B cell (primary cell): ENCODE results near the gene KCTD7. TPM values are rescaled to one million over a fixed set of nuclear protein-coding genes. Genes with fewer than 3 reads are reported as not detected.
"Not testable (repeated sequence)": the region's sequence is repeated elsewhere in the genome, so short reads cannot be mapped to it uniquely, and the experiment has no call there.

ENCODE experiments used
- ATAC-seq: fragments of 200-7000 bp; cut with Tn5 transposase; one replicate; pipeline ENCODE4 v1.10.0; 2021; ENCODE audit warnings: low read depth, mild to moderate bottlenecking, moderate number of reproducible peaks, moderate library complexity
- CTCF ChIA-PET: fragments of 350-600 bp; sonication (Branson Sonifier 250); formaldehyde crosslinking; loops from one replicate; lab custom pipeline; 2021; ENCODE audit warnings: antibody characterized with exemption, inconsistent platforms; lab: Charles Lee
- POLR2A ChIA-PET: fragments of 350-600 bp; sonication (Branson Sonifier 250); formaldehyde crosslinking; loops from one replicate; lab custom pipeline; 2021; ENCODE audit warnings: antibody characterized with exemption; lab: Charles Lee
- DNase-seq: peaks from one replicate; pipeline ENCODE4 v3.0.0; 2013
- H2AFZ ChIP-seq: 2 replicates; pipeline ENCODE4 v1.6.1; 2012; ENCODE audit warnings: mild to moderate bottlenecking, low read depth, low read length; ENCODE audit not compliant: insufficient read depth, poor library complexity, severe bottlenecking
- H3K27ac ChIP-seq, 2 donors: 1 replicate in 1 of 2; 2 replicates in 1 of 2; pipeline ENCODE4 v1.5.1; 2012 to 2013; ENCODE audit warnings: low read length in 2 of 2, mild to moderate bottlenecking in 2 of 2, moderate library complexity in 1 of 2
- H3K27me3 ChIP-seq, 4 experiments: fragments of 200-600 bp in 1 of 4; sonication (generic) in 1 of 4; replicated peaks in 1 of 4; 1 replicate in 2 of 4; 2 replicates in 2 of 4; pipeline versions ENCODE4 v1.6.1 to v1.7.0; 2013 to 2016; ENCODE audit warnings: low read length in 3 of 4, mild to moderate bottlenecking in 2 of 4, mixed read lengths in 1 of 4, moderate library complexity in 1 of 4; ENCODE audit not compliant: insufficient read depth in 4 of 4, control insufficient read depth in 3 of 4; ENCODE audit errors: control extremely low read depth in 1 of 4
- H3K36me3 ChIP-seq, 2 experiments: replicated peaks in 1 of 2; 1 replicate in 1 of 2; 2 replicates in 1 of 2; pipeline versions ENCODE4 v1.6.1 to v1.7.1; 2013; ENCODE audit warnings: low read length in 1 of 2; ENCODE audit not compliant: insufficient read depth in 2 of 2, control insufficient read depth in 1 of 2; ENCODE audit errors: control extremely low read depth in 1 of 2, extremely low read depth in 1 of 2
- H3K4me1 ChIP-seq, 2 donors: fragments of 200-600 bp in 1 of 2; sonication (generic) in 1 of 2; 1 replicate in 1 of 2; 2 replicates in 1 of 2; pipeline versions ENCODE4 v1.5.1 to v1.6.1; 2013 to 2017; ENCODE audit warnings: low read length in 2 of 2; ENCODE audit not compliant: control insufficient read depth in 2 of 2, insufficient read depth in 2 of 2
- H3K4me2 ChIP-seq: replicated peaks from 2 replicates; pipeline ENCODE3; 2012; ENCODE audit warnings: mild to moderate bottlenecking, low read depth, low read length; ENCODE audit not compliant: poor library complexity, severe bottlenecking
- H3K4me3 ChIP-seq, 5 experiments: fragments of 200-600 bp in 1 of 5; sonication (generic) in 1 of 5; 1 replicate in 3 of 5; 2 replicates in 2 of 5; pipeline versions ENCODE4 v1.5.1 to v1.7.0; 2011 to 2016; ENCODE audit warnings: low read length in 4 of 5, mild to moderate bottlenecking in 4 of 5, low read depth in 2 of 5, control low read depth in 1 of 5, moderate library complexity in 1 of 5; ENCODE audit not compliant: insufficient read depth in 1 of 5; ENCODE audit errors: control extremely low read depth in 1 of 5, extremely low read depth in 1 of 5
- H3K79me2 ChIP-seq: fragments of 200-600 bp; sonication (generic); one replicate; pipeline ENCODE4 v1.6.0; 2016; ENCODE audit warnings: low read length; ENCODE audit not compliant: control insufficient read depth, insufficient read depth
- H3K9ac ChIP-seq: fragments of 200-600 bp; sonication (generic); 2 replicates; pipeline ENCODE4 v1.6.1; 2017; ENCODE audit warnings: mild to moderate bottlenecking, low read length, moderate library complexity
- H3K9me3 ChIP-seq, 3 donors: one replicate each; pipeline versions ENCODE4 v1.6.1 to v1.7.1; 2013; ENCODE audit warnings: low read length in 2 of 3; ENCODE audit not compliant: control insufficient read depth in 2 of 3, insufficient read depth in 1 of 3; ENCODE audit errors: control extremely low read depth in 1 of 3
- H4K20me1 ChIP-seq: 2 replicates; pipeline ENCODE4 v1.6.0; 2012; ENCODE audit warnings: mild to moderate bottlenecking, low read length; ENCODE audit not compliant: insufficient read depth, control insufficient read depth, poor library complexity, severe bottlenecking
- H3K27ac Mint-ChIP-seq: one replicate; pipeline ENCODE4 v1.8.0; 2021; ENCODE audit warnings: mixed read lengths
- H3K27me3 Mint-ChIP-seq: one replicate; pipeline ENCODE4 v1.8.0; 2021; ENCODE audit warnings: mixed read lengths
- H3K4me1 Mint-ChIP-seq: one replicate; pipeline ENCODE4 v1.8.0; 2021; ENCODE audit warnings: mixed read lengths
- H3K4me3 Mint-ChIP-seq: one replicate; pipeline ENCODE4 v1.8.0; 2021; ENCODE audit warnings: mixed read lengths
- H3K9me3 Mint-ChIP-seq: one replicate; pipeline ENCODE4 v1.8.0; 2022; ENCODE audit warnings: mixed read lengths; ENCODE audit not compliant: insufficient read depth
- EZH2 ChIP-seq: IDR thresholded peaks from 2 replicates; pipeline ENCODE4 v1.6.1; 2012; ENCODE audit warnings: borderline replicate concordance, low read depth, mild to moderate bottlenecking, moderate library complexity, low read length; ENCODE audit not compliant: insufficient read depth, poor library complexity, severe bottlenecking
- WGBS: methylation state at CpG from one replicate; pipeline ENCODE4 v1.1.5; 2013; ENCODE audit warnings: missing lambda C conversion rate; ENCODE audit not compliant: insufficient coverage; 5-methylcytosine and 5-hydroxymethylcytosine counted together
- intact Hi-C: fragments of 100-400 bp; cut with micrococcal nuclease; formaldehyde crosslinking; loops from one replicate; pipeline ENCODE4 v1.10.0; 2022
- polyA plus RNA-seq: library from polyadenylated mRNA; depleted of rRNA; stranded (reverse); fragments of >200 nt; gene quantifications from 2 replicates; pipeline ENCODE4 v1.2.3, GENCODE V29; 2012
- total RNA-seq, 2 donors: library from RNA; stranded (reverse); fragments of 120-200 nt in 1 of 2; gene quantifications; 1 replicate in 1 of 2; 2 replicates in 1 of 2; pipeline versions ENCODE4 v1.2.3 to v1.2.4, GENCODE V29; 2013 to 2022
- TF ChIP-seq, protein P1 (sequence below): fragments of 200-600 bp; IDR thresholded peaks from one replicate; pipeline ENCODE4 v1.8.0; 2022; ENCODE audit warnings: antibody characterized with exemption, mild to moderate bottlenecking

The KCTD7 gene
- total and polyA plus RNA-seq, 2 donors (not counting 1 experiment from before 2014, with no cell fraction given), result 44.4 to 48.2 TPM

DNA sequence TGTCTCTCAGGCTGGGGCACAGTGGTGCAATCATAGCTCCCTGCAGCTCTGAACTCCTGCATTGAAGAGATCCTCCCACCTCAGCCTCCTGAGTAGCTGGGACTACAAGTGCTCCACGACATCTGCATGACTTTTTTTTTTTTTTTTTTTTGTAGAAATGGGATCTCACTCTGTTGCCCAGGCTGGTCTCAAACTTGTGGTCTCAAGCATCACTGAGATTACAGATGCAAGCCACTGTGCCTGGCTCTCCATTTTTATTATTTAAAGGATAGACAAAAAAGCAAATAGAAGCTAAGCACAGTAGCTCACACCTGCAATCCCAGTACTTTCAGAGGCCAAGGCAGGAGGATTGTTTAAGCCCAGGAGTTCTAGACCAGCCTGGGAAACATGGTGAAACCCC, 13.0 kb upstream of the KCTD7 start:
- H2AFZ ChIP-seq, result no peak overlapping the region
- no peaks in the 10 kb centered on the region for H4K20me1 ChIP-seq
- no peak overlapping the region for H3K4me2 ChIP-seq
- H3K79me2 ChIP-seq, result no peaks in the 10 kb centered on the region
- no peak overlapping the region for H3K27ac Mint-ChIP-seq
- CTCF ChIA-PET, result interaction anchor here (0.7 kb wide), 1 partner anchor 17 kb away, joined by 3 read pairs; no protein-coding TSS in a partner anchor
- no peak overlapping the region for H3K4me3 Mint-ChIP-seq
- no peaks in the 10 kb centered on the region for H3K9me3 ChIP-seq
- H3K4me1 Mint-ChIP-seq, result no peaks in the 10 kb centered on the region
- POLR2A ChIA-PET, result no interaction called here
- no peak for ATAC-seq
- H3K27me3 ChIP-seq, result no peaks in the 10 kb centered on the region
- H3K27me3 Mint-ChIP-seq, result no peaks in the 10 kb centered on the region
- intact Hi-C loops, result no loop called here
- H3K36me3 ChIP-seq, result no peaks in the 10 kb centered on the region
- H3K27ac ChIP-seq, result no peak overlapping the region
- no peak for DNase-seq
- no peaks in the 10 kb centered on the region for H3K9me3 Mint-ChIP-seq
- no peaks in the 10 kb centered on the region for H3K4me1 ChIP-seq
- no peak overlapping the region for H3K4me3 ChIP-seq
- 80% methylated on average over 1 of the region's 1 CpG for WGBS
- TF ChIP-seq, protein P1, sequence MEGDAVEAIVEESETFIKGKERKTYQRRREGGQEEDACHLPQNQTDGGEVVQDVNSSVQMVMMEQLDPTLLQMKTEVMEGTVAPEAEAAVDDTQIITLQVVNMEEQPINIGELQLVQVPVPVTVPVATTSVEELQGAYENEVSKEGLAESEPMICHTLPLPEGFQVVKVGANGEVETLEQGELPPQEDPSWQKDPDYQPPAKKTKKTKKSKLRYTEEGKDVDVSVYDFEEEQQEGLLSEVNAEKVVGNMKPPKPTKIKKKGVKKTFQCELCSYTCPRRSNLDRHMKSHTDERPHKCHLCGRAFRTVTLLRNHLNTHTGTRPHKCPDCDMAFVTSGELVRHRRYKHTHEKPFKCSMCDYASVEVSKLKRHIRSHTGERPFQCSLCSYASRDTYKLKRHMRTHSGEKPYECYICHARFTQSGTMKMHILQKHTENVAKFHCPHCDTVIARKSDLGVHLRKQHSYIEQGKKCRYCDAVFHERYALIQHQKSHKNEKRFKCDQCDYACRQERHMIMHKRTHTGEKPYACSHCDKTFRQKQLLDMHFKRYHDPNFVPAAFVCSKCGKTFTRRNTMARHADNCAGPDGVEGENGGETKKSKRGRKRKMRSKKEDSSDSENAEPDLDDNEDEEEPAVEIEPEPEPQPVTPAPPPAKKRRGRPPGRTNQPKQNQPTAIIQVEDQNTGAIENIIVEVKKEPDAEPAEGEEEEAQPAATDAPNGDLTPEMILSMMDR, result no peak
- TF ChIP-seq EZH2, result no peak
- H3K9ac ChIP-seq, result no peak overlapping the region

DNA sequence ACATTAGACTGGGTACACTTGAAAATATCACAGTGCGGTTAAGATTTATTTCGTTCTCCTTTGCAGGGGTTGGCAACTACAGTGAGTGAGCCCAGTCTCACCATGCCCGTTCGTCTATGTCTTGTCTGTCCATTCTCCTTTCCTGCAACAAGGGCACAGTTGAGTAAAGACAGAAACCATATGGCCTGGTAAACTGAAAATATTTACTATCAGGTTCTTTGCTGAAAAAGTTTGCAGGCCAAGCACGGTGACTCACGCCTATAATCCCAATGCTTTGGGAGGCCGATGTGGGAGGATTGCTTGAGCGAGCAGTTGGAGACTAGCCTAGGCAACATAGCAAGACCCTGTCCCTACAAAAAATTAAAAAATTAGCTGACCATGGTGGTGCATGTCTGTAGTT, 11.4 kb upstream of the KCTD7 start:
- H3K4me2 ChIP-seq, result no peak overlapping the region
- no peak overlapping the region for H3K9ac ChIP-seq
- TF ChIP-seq, protein P1, result no peak
- TF ChIP-seq EZH2, result no peak
- H3K4me3 ChIP-seq, result no peak overlapping the region
- intact Hi-C loops, result no loop called here
- no peaks in the 10 kb centered on the region for H4K20me1 ChIP-seq
- H3K27me3 Mint-ChIP-seq, result no peaks in the 10 kb centered on the region
- no peak overlapping the region for H3K27ac ChIP-seq
- H3K79me2 ChIP-seq, result no peaks in the 10 kb centered on the region
- ChIA-PET POLR2A (interaction anchor here (0.5 kb wide), 1 partner anchor 45 kb away, joined by 4 read pairs; no protein-coding TSS in a partner anchor), CTCF (interaction anchor here (0.5 kb wide), 1 partner anchor 83 kb away, joined by 3 read pairs; no protein-coding TSS in a partner anchor)
- no peaks in the 10 kb centered on the region for H3K27me3 ChIP-seq
- no peak overlapping the region for H2AFZ ChIP-seq
- H3K9me3 Mint-ChIP-seq, result no peaks in the 10 kb centered on the region
- no peaks in the 10 kb centered on the region for H3K4me1 Mint-ChIP-seq
- no peak overlapping the region for H3K4me3 Mint-ChIP-seq
- H3K27ac Mint-ChIP-seq, result no peak overlapping the region
- H3K4me1 ChIP-seq, result no peaks in the 10 kb centered on the region
- H3K36me3 ChIP-seq, result no peaks in the 10 kb centered on the region
- ATAC-seq (no peak), DNase-seq (no peak)
- WGBS, result 100% methylated on average over 5 of the region's 8 CpGs
- no peaks in the 10 kb centered on the region for H3K9me3 ChIP-seq

DNA sequence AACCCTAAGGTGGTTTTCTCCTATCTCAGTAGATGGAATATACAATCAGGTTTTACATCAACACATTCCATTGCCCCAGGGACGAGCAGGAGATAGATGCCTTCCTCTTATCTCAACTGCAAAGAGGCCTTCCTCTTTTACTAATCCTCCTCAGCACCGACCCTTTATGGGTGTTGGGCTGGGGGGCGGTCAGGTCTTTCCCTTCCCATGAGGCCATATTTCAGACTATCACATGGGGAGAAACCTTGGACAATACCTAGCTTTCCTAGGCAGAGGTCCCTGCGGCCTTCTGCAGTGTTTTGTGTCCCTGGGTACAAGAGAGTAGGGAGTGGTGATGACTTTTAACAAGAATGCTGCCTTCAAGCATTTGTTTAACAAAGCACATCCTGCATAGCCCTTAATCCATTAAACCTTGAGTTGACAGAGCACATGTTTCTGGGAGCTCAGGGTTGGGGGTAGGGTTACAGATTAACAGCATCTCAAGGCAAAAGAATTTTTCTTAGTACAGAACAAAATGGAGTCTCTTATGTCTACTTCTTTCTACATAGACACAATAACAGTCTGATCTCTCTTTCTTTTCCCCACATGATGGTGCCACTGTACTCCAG, 9.2 kb upstream of the KCTD7 start:
- H3K4me1 Mint-ChIP-seq, POLR2A ChIA-PET: not testable (repeated sequence)

More for the DNA sequence above, 9.2 kb upstream of the KCTD7 start:
- no CpG with 5 or more reads among the region's 4 CpGs for WGBS
- H3K4me1 ChIP-seq, H3K36me3 ChIP-seq, H3K4me3 ChIP-seq, H2AFZ ChIP-seq, H3K27me3 ChIP-seq, H3K27ac ChIP-seq, H3K79me2 ChIP-seq, CTCF ChIA-PET, H3K9ac ChIP-seq, DNase-seq, H4K20me1 ChIP-seq, H3K27me3 Mint-ChIP-seq, H3K4me2 ChIP-seq, H3K9me3 ChIP-seq, H3K4me3 Mint-ChIP-seq, H3K9me3 Mint-ChIP-seq, H3K27ac Mint-ChIP-seq, ATAC-seq, intact Hi-C loops: not testable (repeated sequence)
